Posterior cingulate gyrus (tissue), 11 donors: ENCODE measurements around the gene BEAN1.
"Not testable (repeated sequence)": the region's sequence is repeated elsewhere in the genome, so short reads cannot be mapped to it uniquely, and the experiment has no call there.

Experiments
- DNase-seq, 10 donors: peaks; one replicate each; pipeline versions ENCODE4 v3.0.0 to v3.0.0-alpha.2; 2020 to 2021; ENCODE audit warnings: mixed read lengths in 3 of 10
- intact Hi-C: fragments of 100-400 bp; cut with DNase I; formaldehyde crosslinking; loops from one replicate; pipeline ENCODE4 v1.15.1; 2023

The BEAN1 gene

GRCh38 chr16:66481081-66481942 is 54.2 kb downstream of the BEAN1 start:
- DNase-seq = peak in 2 of 10 donors; percentile 14 to 74
- intact Hi-C loops = no loop called here

- DNase-seq = peak in 2 of 10 donors; percentile 12 to 35
- intact Hi-C loops = no loop called here
Measured at GRCh38 chr16:66481943-66482390, 54.9 kb downstream of the BEAN1 start.

- DNase-seq = peak; percentile 61 to 97 (median 82)
- intact Hi-C loops = loop anchor here (1.0 kb wide), 1 partner anchor 78 kb away; no protein-coding TSS in a partner anchor
Measured at GRCh38 chr16:66483689-66484452, 56.8 kb downstream of the BEAN1 start.

GRCh38 chr16:66484453-66485213 is 57.5 kb downstream of the BEAN1 start:
- peak in 1 of 10 donors; percentile 11 for DNase-seq
- intact Hi-C loops = no loop called here

- peak in 1 of 10 donors; percentile 9 for DNase-seq
- intact Hi-C loops = no loop called here
Measured at GRCh38 chr16:66485376-66485775, 58.3 kb downstream of the BEAN1 start.

GRCh38 chr16:66486199-66486772 is 59.2 kb downstream of the BEAN1 start:
- DNase-seq = no peak
- intact Hi-C loops = no loop called here

- DNase-seq = peak in 2 of 10 donors; percentile 16 to 74
- intact Hi-C loops = no loop called here
Measured at GRCh38 chr16:66486773-66487579, 59.9 kb downstream of the BEAN1 start.

GRCh38 chr16:66487580-66488275 is 60.6 kb downstream of the BEAN1 start:
- DNase-seq = no peak
- intact Hi-C loops = no loop called here

GRCh38 chr16:66488505-66488904 is 61.4 kb downstream of the BEAN1 start:
- no peak for DNase-seq
- intact Hi-C loops = no loop called here

GRCh38 chr16:66489385-66489784 is 62.3 kb downstream of the BEAN1 start:
- peak in 2 of 10 donors; percentile 8 to 10 for DNase-seq
- intact Hi-C loops = no loop called here

GRCh38 chr16:66489818-66490217 is 62.7 kb downstream of the BEAN1 start:
- intact Hi-C loops = no loop called here
- peak in 3 of 10 donors; percentile 12 to 76 (median 28) for DNase-seq

GRCh38 chr16:66490774-66491715 is 64.0 kb downstream of the BEAN1 start:
- DNase-seq = peak in 3 of 10 donors; percentile 13 to 82 (median 62)
- intact Hi-C loops = no loop called here

GRCh38 chr16:66491716-66492064 is 64.6 kb downstream of the BEAN1 start:
- peak in 1 of 10 donors; percentile 72 for DNase-seq
- intact Hi-C loops = no loop called here

GRCh38 chr16:66493490-66494401 is 66.7 kb downstream of the BEAN1 start:
- peak in 1 of 10 donors; percentile 65 for DNase-seq
- intact Hi-C loops = no loop called here

GRCh38 chr16:66494916-66495315 is 67.8 kb downstream of the BEAN1 start:
- DNase-seq = no peak
- intact Hi-C loops = no loop called here

GRCh38 chr16:66495440-66495839 is 68.3 kb downstream of the BEAN1 start:
- intact Hi-C loops = no loop called here
- no peak for DNase-seq

GRCh38 chr16:66496226-66496625 is 69.1 kb downstream of the BEAN1 start:
- DNase-seq, intact Hi-C loops: not testable (repeated sequence)
